WTC11 (cell line): Measurements from ENCODE around the gene NSMF.

Experiments used
- ATF3 ChIP-seq: sonication (generic); formaldehyde crosslinking; conservative IDR thresholded peaks from 2 replicates; pipeline ENCODE4 v1.8.1; 2022; ENCODE audit warnings: mild to moderate bottlenecking, missing genetic modification reagents
- CTCF ChIP-seq: fragments of 200-600 bp; IDR thresholded peaks from 2 replicates; pipeline ENCODE4 v1.8.0; 2022; ENCODE audit warnings: antibody characterized with exemption
- MAX ChIP-seq: sonication (generic); formaldehyde crosslinking; IDR thresholded peaks from 2 replicates; pipeline ENCODE4 v1.8.0; 2022; ENCODE audit warnings: mild to moderate bottlenecking, missing genetic modification reagents
- TEAD1 ChIP-seq: sonication (generic); formaldehyde crosslinking; IDR thresholded peaks from 2 replicates; pipeline ENCODE4 v1.8.0; 2022; ENCODE audit warnings: mild to moderate bottlenecking, missing genetic modification reagents

GRCh38 chr9:137432687-137433348 lies 26.3 kb downstream of the NSMF start:
- TF ChIP-seq CTCF (no peak), TEAD1 (CRISPR knock-in tag) (no peak), ATF3 (CRISPR knock-in tag) (no peak), MAX (CRISPR knock-in tag) (no peak)
